Stimulated activated CD4-positive, alpha-beta T cell treated with anti-CD3 and anti-CD28 coated beads, Interleukin-15, amount 100 ng/mL, for 24 hours (primary cell): ENCODE data around the gene AXL.
"Not testable (repeated sequence)": the region's sequence is repeated elsewhere in the genome, so short reads cannot be mapped to it uniquely, and the experiment has no call there.

Experiments
- DNase-seq: peaks from one replicate; pipeline ENCODE4 v3.0.0-alpha.2; 2020

Gene AXL

GRCh38 chr19:41206926-41207750 lies 11.9 kb upstream of the AXL start:
- DNase-seq, result no peak

GRCh38 chr19:41214161-41214560 lies 4.9 kb upstream of the AXL start:
- DNase-seq, result no peak

- DNase-seq, result no peak
These were observed 1.3 kb upstream of the AXL start for GRCh38 chr19:41217741-41218140.

- no peak for DNase-seq
These were observed 791 bp upstream of the AXL start for GRCh38 chr19:41218249-41218614.

GRCh38 chr19:41219924-41220567 lies 1.0 kb downstream of the AXL start:
- no peak for DNase-seq

GRCh38 chr19:41220811-41221210 lies 1.8 kb downstream of the AXL start:
- DNase-seq, result no peak

GRCh38 chr19:41221514-41222205 lies 2.6 kb downstream of the AXL start:
- DNase-seq, result no peak

- no peak for DNase-seq
These were observed 3.2 kb downstream of the AXL start for GRCh38 chr19:41222240-41222639.

GRCh38 chr19:41223431-41224234 lies 4.6 kb downstream of the AXL start:
- DNase-seq, result no peak

GRCh38 chr19:41224632-41225031 lies 5.6 kb downstream of the AXL start:
- no peak for DNase-seq

GRCh38 chr19:41225238-41226052 lies 6.4 kb downstream of the AXL start:
- peak; percentile 62 for DNase-seq

- peak; percentile 60 for DNase-seq
These were observed 7.2 kb downstream of the AXL start for GRCh38 chr19:41226053-41226873.

- peak; percentile 18 for DNase-seq
These were observed 7.9 kb downstream of the AXL start for GRCh38 chr19:41226874-41227390.

GRCh38 chr19:41228486-41228885 lies 9.5 kb downstream of the AXL start:
- no peak for DNase-seq

GRCh38 chr19:41229338-41229737 lies 10.3 kb downstream of the AXL start:
- DNase-seq, result not testable (repeated sequence)

GRCh38 chr19:41230067-41230857 lies 11.2 kb downstream of the AXL start:
- no peak for DNase-seq

GRCh38 chr19:41232686-41233085 lies 13.7 kb downstream of the AXL start:
- DNase-seq, result no peak

GRCh38 chr19:41233748-41234240 lies 14.8 kb downstream of the AXL start:
- DNase-seq, result no peak

GRCh38 chr19:41234512-41235168 lies 15.6 kb downstream of the AXL start:
- DNase-seq, result no peak
